Keratinocyte (primary cell): ENCODE results near the gene TNFAIP8. TPM values are rescaled to one million over a fixed set of nuclear protein-coding genes. Genes with fewer than 3 reads are reported as not detected.

ENCODE experiments used
- DNase-seq: peaks from one replicate; pipeline ENCODE4 v3.0.0-alpha.2; 2011; ENCODE audit warnings: low read depth, missing footprints, low spot score
- FAIRE-seq: peaks from 2 replicates; lab custom pipeline; 2011; peaks lifted over from hg19 to GRCh38; lab: Jason Lieb, UNC
- H2AFZ ChIP-seq: 2 replicates; pipeline ENCODE4 v1.6.0; 2012; ENCODE audit warnings: low read length, control low read depth, inconsistent platforms; ENCODE audit not compliant: control insufficient read depth
- H3K27ac ChIP-seq: 2 replicates; pipeline ENCODE4 v1.5.1; 2011; ENCODE audit warnings: low read length; ENCODE audit not compliant: control insufficient read depth, insufficient read depth
- H3K27me3 ChIP-seq: 3 replicates; pipeline ENCODE4 v1.6.0; 2011; ENCODE audit warnings: low read length; ENCODE audit not compliant: control insufficient read depth, insufficient read depth; ENCODE audit errors: extremely low read depth
- H3K36me3 ChIP-seq, 2 experiments: 2 replicates in 1 of 2; 3 replicates in 1 of 2; pipeline ENCODE4 v1.5.1; 2011; ENCODE audit warnings: low read length in 2 of 2, mild to moderate bottlenecking in 1 of 2; ENCODE audit not compliant: control insufficient read depth in 2 of 2, insufficient read depth in 2 of 2; ENCODE audit errors: extremely low read depth in 1 of 2
- H3K4me1 ChIP-seq: 3 replicates; pipeline ENCODE4 v1.5.1; 2011; ENCODE audit warnings: low read length; ENCODE audit not compliant: control insufficient read depth, insufficient read depth; ENCODE audit errors: extremely low read depth
- H3K4me2 ChIP-seq: 3 replicates; pipeline ENCODE4 v1.6.0; 2011; ENCODE audit warnings: low read depth, low read length; ENCODE audit not compliant: control insufficient read depth, insufficient read depth; ENCODE audit errors: extremely low read depth
- H3K4me3 ChIP-seq, 3 experiments: fragments of 200-600 bp in 1 of 3; sonication (generic) in 1 of 3; 2 replicates in 2 of 3; 3 replicates in 1 of 3; pipeline ENCODE4 v1.5.1; 2011 to 2016; ENCODE audit warnings: low read length in 3 of 3, mild to moderate bottlenecking in 3 of 3, control low read depth in 2 of 3, inconsistent platforms in 1 of 3, low read depth in 1 of 3, mixed read lengths in 1 of 3, mixed run types in 1 of 3, moderate library complexity in 1 of 3; ENCODE audit not compliant: control insufficient read depth in 2 of 3, insufficient read depth in 2 of 3; ENCODE audit errors: extremely low read depth in 1 of 3
- H3K79me2 ChIP-seq: 2 replicates; pipeline ENCODE4 v1.6.0; 2012; ENCODE audit warnings: low read length; ENCODE audit not compliant: control insufficient read depth, insufficient read depth
- H3K9ac ChIP-seq: 3 replicates; pipeline ENCODE4 v1.6.0; 2011; ENCODE audit warnings: low read length; ENCODE audit not compliant: control insufficient read depth, insufficient read depth; ENCODE audit errors: extremely low read depth
- H3K9me1 ChIP-seq: 3 replicates; pipeline ENCODE4 v1.6.0; 2011; ENCODE audit warnings: low read length; ENCODE audit not compliant: control insufficient read depth, insufficient read depth; ENCODE audit errors: extremely low read depth
- H3K9me3 ChIP-seq: 2 replicates; pipeline ENCODE4 v1.5.1; 2012; ENCODE audit warnings: low read depth, low read length; ENCODE audit not compliant: control insufficient read depth
- H4K20me1 ChIP-seq: 3 replicates; pipeline ENCODE4 v1.6.0; 2011; ENCODE audit warnings: low read length; ENCODE audit not compliant: control insufficient read depth, insufficient read depth; ENCODE audit errors: extremely low read depth
- EZH2 ChIP-seq: IDR thresholded peaks from one replicate; pipeline ENCODE4 v1.6.1; 2012; ENCODE audit warnings: inconsistent platforms, mild to moderate bottlenecking, low read length, moderate library complexity
- dilution Hi-C: fragments of 300-500 bp; cut with MboI; formaldehyde crosslinking; loops from one replicate; pipeline ENCODE4 v1.7.0; 2020; ENCODE audit warnings: low sequenced_read_pairs; ENCODE audit not compliant: extremely low pct_ligation_motif_present
- polyA plus RNA-seq, 5 experiments: library from polyadenylated mRNA; depleted of rRNA in 3 of 5; stranded (reverse) in 3 of 5; stranded (forward) in 1 of 5; unstranded in 1 of 5; fragments of >200 nt; gene quantifications; 1 replicate in 1 of 5; 2 replicates in 3 of 5; 3 replicates in 1 of 5; pipeline versions ENCODE4 v1.2.1 to v1.2.3, GENCODE V29; 2011 to 2012; ENCODE audit warnings: missing spikeins in 2 of 5, low read depth in 1 of 5, low replicate concordance in 1 of 5
- TF ChIP-seq, protein P1 (sequence below), 3 experiments: IDR thresholded peaks in 1 of 3; conservative IDR thresholded peaks in 1 of 3; optimal IDR thresholded peaks in 1 of 3; 2 replicates in 2 of 3; 3 replicates in 1 of 3; pipeline versions ENCODE3 to v1.5.1; 2011; ENCODE audit warnings: low read length in 3 of 3, mild to moderate bottlenecking in 3 of 3, moderate library complexity in 2 of 3, control low read depth in 1 of 3, inconsistent platforms in 1 of 3; ENCODE audit not compliant: insufficient read depth in 2 of 3; ENCODE audit errors: extremely low read depth in 1 of 3

The TNFAIP8 gene
- polyA plus RNA-seq, 1 donor (not counting 4 experiments of a cell fraction or from before 2014, with no cell fraction given), result 20.8 TPM

DNA sequence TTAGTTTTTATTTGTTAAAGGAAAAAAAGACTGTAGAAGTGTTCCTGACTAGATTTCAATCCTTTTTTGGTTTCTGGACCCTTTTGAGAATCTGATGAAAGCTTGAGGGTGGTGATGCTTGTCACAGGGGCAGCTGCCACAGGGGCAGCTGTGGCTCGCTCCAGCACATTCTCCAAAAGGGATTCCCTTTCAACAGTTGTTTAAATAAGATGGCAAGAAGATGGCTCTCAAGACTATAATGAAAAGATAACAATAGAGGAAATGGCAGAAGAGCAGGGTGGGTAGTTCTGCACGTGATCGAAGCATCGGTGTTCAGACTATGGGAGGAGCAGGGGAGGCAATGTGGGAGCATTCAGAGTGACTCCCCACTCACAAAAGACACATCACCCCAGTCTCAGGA is 46.5 kb upstream of the TNFAIP8 start:
- H4K20me1 ChIP-seq, result no peaks in the 10 kb centered on the region
- H3K4me1 ChIP-seq, result peaks cover 9% of the 10 kb centered on the region
- FAIRE-seq, result no peak

DNA sequence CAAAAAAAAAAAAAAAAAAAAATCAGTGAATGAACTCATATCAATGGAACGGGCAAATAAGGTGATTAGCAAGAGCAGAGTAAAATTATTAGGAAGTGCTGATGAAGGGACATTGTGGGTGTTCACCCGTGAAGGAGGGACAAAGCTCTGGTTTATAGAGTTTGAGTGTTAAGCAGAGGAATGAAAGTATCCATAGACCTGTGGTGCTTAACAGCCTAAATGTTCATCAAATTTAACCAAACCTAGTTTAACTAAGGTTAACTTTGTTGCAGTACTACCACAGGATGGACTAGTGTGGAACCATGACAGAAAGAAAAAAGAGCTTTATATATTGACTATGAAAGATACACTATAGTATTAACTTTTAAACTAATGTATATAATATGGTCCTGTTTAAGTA is 44.1 kb upstream of the TNFAIP8 start:
- Histone ChIP-seq H3K9me3 (no peaks in the 10 kb centered on the region), H2AFZ (no peak overlapping the region), H3K4me2 (no peak overlapping the region), H3K4me3 (no peak overlapping the region), H3K9ac (no peak overlapping the region), H3K36me3 (no peaks in the 10 kb centered on the region), H4K20me1 (no peaks in the 10 kb centered on the region), H3K4me1 (peaks cover 3% of the 10 kb centered on the region), H3K27ac (no peak overlapping the region), H3K79me2 (no peaks in the 10 kb centered on the region), H3K27me3 (no peaks in the 10 kb centered on the region), H3K9me1 (no peaks in the 10 kb centered on the region)
- TF ChIP-seq EZH2, result no peak
- TF ChIP-seq, protein P1, sequence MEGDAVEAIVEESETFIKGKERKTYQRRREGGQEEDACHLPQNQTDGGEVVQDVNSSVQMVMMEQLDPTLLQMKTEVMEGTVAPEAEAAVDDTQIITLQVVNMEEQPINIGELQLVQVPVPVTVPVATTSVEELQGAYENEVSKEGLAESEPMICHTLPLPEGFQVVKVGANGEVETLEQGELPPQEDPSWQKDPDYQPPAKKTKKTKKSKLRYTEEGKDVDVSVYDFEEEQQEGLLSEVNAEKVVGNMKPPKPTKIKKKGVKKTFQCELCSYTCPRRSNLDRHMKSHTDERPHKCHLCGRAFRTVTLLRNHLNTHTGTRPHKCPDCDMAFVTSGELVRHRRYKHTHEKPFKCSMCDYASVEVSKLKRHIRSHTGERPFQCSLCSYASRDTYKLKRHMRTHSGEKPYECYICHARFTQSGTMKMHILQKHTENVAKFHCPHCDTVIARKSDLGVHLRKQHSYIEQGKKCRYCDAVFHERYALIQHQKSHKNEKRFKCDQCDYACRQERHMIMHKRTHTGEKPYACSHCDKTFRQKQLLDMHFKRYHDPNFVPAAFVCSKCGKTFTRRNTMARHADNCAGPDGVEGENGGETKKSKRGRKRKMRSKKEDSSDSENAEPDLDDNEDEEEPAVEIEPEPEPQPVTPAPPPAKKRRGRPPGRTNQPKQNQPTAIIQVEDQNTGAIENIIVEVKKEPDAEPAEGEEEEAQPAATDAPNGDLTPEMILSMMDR (optimal IDR thresholded peaks at IDR 0.05 in 1 of 3, IDR thresholded peaks at IDR 0.05 in 1 of 3, conservative IDR thresholded peaks at IDR 0.05 in 1 of 3; ENCODE audit: extremely low read depth in 1 of 3, insufficient read depth in 2 of 3, low read length in 3 of 3), result no peak
- no peak for FAIRE-seq
- no peak for DNase-seq
- dilution Hi-C loops, result no loop called here

More for the DNA sequence above, 46.5 kb upstream of the TNFAIP8 start:
- DNase-seq, result no peak
- dilution Hi-C loops, result no loop called here
- Histone ChIP-seq H3K27ac (no peak overlapping the region), H3K27me3 (no peaks in the 10 kb centered on the region), H3K9ac (no peak overlapping the region), H3K79me2 (no peaks in the 10 kb centered on the region), H2AFZ (no peak overlapping the region), H3K4me2 (no peak overlapping the region), H3K36me3 (no peaks in the 10 kb centered on the region), H3K4me3 (no peak overlapping the region), H3K9me3 (no peaks in the 10 kb centered on the region), H3K9me1 (no peaks in the 10 kb centered on the region)
- TF ChIP-seq, protein P1 (optimal IDR thresholded peaks at IDR 0.05 in 1 of 3, IDR thresholded peaks at IDR 0.05 in 1 of 3, conservative IDR thresholded peaks at IDR 0.05 in 1 of 3; ENCODE audit: extremely low read depth in 1 of 3, insufficient read depth in 2 of 3, low read length in 3 of 3), result no peak
- TF ChIP-seq EZH2, result no peak
